ENCODE results near the gene ALOX15B.
A peak's percentile ranks its signal among the peaks of the same experiment; 100 is the strongest.
"Not testable (repeated sequence)": the region's sequence is repeated elsewhere in the genome, so short reads cannot be mapped to it uniquely, and the experiment has no call there.

Gene ALOX15B

DNA sequence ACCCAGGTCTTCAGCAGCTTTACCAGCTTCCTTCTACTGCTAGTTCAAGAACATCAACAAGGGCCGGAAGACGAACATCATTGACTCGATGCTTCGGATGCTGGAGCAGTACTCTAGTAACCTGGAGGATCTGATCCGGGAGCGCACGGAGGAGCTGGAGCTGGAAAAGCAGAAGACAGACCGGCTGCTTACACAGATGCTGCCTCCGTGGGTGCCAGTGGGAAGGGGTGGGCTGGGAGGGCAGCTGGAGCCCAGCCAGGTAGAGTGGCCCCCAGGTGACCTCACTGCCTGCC, 24.4 kb upstream of the ALOX15B start:
- DNase-seq = no peak

DNA sequence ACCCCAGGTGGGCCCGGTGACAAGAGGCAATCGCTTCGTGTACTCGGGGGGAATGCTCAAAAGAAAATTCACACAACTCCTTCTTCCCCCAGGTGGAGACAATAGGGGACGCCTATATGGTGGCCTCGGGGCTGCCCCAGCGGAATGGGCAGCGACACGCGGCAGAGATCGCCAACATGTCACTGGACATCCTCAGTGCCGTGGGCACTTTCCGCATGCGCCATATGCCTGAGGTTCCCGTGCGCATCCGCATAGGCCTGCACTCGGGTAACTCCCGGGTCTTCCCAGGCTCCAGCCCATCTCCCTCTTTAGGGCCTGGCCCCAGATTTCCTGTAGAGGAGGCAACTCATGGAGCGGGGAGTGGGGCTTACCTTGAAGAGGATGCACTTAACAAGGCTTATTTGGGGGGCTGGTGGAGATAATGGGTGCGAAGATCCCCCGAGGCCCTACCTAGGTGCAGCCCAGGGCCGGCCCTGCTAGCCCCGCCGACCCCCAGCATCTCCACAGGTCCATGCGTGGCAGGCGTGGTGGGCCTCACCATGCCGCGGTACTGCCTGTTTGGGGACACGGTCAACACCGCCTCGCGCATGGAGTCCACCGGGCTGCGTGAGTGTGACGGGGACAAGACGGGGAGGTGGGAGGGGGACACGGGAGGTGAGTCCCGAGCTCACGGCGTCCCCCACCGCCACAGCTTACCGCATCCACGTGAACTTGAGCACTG, 23.5 kb upstream of the ALOX15B start:
- DNase-seq = no peak

DNA sequence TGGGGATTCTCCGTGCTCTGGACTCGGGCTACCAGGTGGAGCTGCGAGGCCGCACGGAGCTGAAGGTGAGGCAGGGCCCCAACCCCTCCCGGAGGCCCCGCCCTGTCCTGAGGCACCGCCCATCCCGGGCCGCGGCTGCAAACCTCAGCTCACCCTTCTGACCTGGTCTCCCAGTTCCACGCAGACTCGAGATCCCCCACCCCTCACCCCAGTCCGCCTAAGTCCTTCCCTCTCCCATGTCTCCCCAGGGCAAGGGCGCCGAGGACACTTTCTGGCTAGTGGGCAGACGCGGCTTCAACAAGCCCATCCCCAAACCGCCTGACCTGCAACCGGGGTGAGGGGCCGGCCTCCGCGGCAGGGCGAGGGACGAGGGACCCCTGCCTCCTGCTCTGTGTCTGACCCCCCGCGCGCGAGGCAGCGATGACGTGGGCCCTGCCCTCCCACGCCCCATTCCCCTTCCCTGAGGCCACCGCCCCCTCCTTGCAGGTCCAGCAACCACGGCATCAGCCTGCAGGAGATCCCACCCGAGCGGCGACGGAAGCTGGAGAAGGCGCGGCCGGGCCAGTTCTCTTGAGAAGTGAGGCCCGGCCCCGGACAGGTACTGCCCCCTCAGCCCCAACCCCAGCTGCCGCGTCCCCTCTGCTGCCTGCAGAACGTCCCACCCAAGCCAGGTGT, 22.8 kb upstream of the ALOX15B start:
- DNase-seq = no peak

DNA sequence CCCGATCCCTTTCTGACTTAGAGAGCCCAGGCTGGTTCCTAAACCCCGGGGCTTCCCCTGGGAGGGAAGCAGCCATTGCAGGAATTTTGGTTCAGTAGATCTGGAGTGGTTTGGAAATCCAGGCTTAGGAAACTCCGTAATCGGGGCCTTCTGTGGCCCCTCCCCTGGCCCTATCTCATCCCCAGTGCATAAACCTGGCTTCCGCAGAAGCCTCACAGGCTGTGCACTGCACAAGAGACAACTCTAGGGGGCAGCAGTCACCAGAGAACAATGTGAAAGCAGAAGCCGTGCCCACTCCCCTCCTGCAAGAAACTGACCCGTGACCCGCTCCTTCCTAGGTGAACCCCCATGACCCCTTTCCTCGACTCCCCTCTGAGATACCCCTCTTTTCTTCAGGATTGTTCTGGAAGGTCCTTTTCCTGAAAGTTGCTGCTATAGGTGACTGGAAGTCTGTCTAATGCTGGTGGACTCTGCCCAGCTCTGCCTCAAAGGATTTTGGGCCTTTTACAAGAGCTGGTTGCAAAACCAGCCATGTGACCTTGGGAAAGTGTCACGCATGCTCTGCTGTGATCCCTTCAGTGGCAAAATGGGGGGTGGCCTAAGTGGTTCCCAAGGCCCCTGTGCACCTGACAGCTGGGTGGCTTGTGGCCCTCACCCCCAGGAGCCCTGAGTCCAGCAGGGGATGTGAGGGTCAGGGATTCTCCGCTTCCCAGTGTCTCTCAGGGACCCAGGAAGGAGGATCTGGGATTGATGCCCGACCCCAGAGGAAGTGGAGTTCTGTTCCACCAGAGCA, 22.0 kb upstream of the ALOX15B start:
- DNase-seq = peak; percentile 54

DNA sequence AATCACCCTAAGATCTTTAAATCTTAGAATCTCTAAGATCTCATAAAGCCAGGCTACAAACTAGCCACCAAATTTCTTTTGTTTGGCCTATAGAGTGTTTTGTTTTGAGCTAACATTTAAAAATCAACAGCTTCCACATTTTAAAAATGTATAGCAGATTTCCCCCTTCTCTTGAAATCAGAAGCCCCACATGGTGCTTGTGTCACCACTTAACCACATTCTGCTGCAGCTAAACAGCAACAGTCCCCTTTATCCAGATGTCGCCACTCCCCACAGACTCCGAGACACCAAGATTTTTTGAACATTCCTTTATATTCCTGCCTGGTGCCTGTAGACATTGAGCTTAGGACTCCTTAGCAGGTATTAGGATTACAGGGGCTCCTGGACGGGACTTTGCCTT, 20.4 kb upstream of the ALOX15B start:
- no peak for DNase-seq

DNA sequence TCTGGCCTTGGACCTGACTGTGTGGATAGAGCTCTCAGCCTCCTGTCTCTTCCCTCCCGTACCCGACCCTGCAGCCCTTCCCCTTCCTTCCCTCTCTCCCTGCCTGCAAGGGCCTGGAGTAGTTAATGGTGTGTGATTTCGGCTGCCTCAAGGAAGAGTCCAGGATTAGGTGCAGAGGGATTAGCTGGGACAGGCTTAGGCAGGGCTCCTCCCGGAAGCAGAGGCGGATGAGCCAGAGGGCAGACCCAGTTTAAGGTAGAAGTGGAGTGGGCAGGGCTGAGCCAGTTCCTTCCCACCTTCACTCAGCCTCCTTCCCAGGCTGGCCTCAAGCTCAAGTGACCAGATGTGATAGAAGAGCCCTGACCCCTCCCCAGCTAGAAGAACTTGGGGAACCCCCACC, 19.7 kb upstream of the ALOX15B start:
- no peak for DNase-seq

DNA sequence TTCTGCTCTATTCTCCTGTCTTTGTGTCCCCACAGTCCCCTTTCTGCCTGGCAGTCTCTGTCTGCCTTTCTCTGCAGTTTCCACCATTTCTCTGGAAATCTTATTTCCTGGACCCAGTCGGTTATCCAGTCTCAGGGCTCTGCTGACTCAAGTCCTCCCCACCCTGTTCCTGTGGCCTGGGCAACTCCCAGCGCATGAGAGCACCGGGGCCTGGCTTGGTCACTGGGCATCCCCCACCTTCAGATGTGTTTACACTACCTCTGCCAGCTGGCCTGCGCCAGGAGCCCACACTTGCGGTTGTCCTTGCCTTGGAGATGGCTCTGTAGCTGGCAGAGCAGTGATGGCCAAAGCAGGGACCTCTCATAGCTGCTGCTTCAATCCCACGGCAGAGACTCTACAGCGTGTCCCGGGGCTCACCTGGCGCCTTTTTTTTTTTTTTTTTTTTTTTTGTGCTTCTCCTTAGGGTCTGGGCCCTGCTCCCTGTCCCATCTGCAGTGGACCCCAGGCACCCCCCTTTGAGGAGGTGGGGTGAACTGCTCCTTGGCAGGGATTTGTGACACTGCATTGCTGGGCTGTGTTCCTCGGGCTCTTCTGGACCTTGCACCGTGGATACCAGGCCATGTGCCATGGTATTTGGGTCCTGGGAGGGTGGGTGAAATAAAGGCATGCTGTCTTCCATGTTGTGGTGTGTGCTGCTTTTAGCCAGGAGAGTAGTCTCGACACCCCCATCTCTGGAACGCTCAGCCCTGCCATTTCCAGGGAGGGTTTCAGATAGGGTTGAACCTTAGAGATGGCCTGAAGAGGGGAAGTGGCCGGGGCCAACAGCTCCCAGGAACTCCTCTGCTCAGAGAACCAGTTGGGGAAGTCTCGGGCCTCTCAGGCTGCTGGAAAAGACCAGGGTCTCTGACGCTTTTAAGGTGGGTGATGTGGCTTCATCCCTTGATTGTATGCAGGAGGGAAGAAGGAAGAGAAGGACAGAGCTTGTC, 18.9 kb upstream of the ALOX15B start:
- DNase-seq = no peak

DNA sequence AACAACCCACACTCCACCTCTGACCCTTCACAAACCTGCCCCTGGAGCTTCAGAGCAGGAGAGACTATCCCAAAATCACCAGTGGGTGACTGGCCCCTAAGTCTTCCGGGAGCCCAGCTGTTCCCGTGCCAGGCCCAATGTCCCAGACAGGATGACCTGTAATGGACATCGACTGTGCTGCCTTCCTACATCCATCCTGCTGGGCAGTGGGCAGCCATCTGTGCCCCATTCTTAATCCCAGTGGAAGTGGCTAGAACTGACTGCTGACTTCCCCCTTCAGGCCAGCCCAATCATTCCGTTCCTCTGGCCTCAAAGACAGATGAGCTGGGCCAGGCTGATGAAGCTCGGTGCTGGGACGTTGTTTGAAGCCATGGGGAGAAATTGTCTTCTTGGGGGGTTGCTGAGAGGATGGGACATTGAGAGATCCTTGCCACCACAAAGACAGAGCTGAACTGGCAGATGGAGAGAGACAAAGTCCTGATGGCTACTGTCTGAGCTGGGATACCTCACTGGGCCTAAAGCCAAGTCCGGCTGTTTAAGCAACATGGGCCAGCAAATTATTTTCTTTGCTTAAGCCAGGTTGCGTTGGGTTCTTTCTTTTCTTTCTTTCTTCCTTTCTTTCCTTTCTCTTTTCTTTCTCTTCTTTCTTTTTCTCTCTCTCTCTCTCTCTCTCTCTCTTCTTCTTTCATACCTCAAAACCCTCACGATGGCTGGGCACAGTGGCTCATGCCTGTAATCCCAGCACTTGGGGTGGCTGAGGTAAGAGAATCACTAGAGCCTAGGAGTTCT, 17.9 kb upstream of the ALOX15B start:
- no peak for DNase-seq

DNA sequence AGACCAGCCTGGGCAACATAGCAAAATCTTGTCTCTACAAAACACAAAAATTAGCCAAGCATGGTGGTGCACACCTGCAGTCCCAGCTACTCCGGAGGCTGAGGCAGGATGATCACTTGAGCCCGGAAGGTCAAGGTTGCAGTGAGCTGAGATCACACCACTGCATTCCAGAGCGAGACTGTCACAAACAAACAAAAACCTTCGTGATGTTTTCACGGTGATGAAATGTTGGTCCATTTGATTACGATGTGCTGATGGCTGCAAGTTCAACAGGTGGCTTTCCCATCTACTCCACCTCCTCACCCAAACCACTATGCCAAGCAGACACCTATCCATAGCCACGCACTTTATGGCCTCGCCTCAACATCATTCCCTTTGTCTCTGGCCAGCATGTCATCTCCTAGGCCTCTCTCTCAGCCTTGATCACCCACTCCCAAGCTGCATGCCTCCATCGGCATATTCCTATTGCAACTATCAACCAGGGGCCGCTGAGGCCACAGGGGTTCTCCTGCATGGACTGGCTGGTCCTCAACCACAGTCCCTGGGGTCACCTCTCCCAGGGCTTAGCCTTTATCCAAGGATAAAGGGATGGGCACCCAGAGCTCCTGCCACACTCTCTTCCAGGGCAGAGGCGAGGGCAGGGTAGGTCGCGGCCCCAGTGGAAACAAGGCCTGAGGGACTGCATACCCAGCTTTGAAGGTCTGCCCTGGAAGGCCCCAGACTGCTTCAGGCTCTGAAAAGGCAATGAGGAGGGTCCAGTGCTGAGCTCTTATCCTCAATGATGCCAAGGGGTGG, 17.1 kb upstream of the ALOX15B start:
- DNase-seq = no peak

DNA sequence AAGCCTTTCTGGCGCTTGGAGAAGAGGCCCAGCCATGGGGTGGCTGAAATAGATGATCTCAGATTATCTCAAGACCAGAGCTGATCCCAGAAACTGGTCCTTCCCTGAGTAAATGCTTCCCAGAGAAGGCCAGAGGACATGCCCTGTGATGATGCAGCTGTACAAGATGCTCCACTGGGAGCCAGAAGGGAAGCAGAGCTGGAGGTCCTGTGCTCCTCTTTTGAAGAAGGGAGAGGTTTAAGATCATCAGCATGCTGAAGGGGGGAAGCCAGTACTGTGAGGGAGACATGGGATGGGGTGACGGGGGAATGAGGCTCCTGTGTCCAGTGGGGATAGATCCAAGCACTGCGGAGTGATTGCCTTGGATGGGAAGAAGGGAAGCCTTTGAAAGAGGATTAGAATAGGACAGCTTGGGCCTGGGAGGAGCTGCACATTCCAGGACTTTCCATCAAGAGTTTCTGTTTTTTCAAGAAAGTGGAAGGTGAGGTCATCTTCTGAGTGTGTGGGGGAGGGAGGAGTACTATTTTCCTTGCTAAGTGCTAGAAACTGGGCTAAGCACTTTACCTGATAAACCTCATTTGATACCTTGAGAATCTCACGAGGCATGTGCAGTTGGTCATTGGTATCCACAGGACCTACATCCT, 16.4 kb upstream of the ALOX15B start:
- no peak for DNase-seq

DNA sequence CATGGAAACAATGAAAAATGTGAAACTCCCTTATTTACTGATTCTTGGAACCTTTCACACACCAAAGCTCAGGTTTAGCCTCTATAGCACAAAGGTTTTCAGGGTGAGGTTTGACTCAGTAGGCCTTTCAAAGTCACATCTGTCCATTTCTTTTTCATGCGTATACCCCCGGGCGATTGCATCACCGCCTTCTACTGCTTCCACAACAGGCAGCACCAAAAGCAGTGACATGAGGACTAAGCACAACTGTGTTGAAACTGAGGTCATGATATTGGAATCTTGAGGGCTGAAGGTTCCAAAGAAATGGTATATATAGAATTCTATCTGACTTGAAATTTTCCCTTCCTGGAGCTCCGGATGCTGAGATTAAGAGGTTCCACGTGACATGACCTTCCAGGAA, 14.7 kb upstream of the ALOX15B start:
- not testable (repeated sequence) for DNase-seq

DNA sequence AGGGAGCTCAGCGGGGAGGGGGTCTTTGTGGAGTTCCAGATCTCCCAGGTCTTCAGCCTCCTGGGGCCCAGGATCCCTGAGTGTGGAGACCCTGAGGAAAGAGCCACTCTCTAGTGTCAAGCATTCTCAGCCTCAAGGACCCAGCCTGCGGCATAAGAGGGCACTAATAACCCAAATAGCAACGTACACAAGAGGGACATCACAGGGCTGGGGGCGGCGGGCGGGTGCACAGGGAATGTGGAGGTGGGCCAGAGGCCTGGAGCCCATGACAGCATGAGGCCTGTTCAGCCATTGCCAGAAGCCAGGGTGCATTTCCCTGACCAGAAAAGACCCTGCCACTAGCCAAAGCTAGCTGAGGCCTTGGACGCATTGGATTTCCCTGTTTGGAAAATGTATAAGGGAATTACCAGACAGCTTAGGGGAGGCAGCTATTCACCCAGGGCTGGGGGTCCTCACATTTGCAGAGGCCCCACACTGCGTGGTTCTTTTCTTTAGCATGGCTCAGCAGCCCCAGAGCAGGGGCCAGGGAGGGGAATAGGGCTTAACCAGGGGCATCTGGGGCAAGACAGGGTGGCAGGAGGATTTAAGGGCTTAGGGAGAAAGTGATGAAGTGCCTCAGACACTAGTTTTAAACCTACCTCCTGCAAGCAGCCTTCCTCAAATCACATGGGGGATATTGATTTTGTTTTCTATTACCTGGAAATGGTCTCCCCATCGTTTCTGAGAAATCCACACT, 13.5 kb upstream of the ALOX15B start:
- DNase-seq = no peak

DNA sequence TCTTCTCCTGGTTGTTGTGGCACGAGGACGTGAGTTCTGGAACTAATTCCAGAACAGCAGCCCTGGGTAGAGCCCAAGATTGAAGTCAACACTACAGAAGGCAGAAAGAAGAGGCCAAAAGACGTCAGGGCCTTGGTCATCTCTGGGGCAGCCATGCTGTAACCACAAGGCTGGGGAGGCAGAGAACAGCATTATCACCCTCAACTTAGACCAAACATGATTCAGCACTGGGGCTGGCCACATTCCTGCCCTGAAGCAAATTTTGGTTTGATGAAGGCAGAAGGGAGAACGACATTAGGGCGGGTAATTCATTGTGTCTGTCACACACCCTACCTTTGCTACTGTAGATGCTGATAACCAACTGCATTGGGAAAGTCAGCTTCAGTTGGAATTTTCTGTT, 9.7 kb upstream of the ALOX15B start:
- no peak for DNase-seq

DNA sequence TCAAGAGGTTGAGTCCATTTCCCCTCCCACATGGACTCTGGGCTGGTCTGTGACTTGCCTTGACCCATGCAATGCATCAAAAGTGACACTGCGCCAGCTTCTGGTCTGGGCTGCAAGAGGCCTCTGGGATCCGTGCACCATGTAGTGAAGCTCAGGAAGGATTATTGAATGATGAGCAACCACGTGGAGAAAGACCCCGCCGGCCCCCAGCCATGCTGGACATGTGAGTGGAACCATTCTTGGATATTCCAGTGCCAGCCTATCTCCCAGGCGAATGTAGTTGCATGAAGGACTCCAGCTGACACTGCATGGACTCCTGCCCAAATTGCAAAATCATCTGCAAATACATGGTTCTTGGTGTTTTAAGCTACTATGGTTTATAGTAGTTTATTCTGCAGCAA, 7.6 kb upstream of the ALOX15B start:
- no peak for DNase-seq

DNA sequence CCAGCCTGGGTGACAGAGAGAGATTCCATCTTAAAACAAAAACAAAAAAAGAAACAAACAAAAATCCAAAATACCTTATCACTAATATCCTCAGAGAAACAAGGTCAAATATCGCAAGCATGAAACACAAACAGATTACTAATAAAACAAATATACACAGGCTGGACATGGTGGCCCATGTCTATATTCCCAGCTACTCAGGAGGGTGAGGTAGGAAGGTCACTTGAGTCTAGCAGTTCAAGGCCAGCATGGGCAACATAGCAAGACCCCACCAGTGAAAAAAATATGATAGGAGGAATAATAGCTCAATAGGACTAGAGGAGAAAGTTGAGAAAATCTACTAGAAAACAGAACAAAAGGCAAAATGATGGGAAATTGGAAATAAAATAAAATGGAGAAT, 6.9 kb upstream of the ALOX15B start:
- no peak for DNase-seq

DNA sequence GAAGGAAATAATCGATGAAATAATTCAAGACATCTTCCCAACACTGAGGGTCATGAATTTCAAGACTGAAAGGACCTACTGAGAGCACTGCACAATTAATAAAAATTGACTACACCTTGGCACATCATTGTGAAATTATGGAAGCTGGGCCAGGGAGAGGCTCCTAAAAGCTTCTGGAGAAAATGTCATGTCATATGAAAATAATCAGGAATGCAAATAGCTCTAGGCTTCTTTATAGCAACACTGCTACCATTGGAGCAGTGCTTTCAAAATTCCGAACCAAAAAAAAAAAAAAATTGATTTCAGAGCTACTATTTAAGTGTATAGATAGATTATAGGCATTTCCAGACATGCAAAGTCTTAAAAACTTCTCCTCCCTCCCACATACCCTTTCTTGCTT, 6.4 kb upstream of the ALOX15B start:
- no peak for DNase-seq

DNA sequence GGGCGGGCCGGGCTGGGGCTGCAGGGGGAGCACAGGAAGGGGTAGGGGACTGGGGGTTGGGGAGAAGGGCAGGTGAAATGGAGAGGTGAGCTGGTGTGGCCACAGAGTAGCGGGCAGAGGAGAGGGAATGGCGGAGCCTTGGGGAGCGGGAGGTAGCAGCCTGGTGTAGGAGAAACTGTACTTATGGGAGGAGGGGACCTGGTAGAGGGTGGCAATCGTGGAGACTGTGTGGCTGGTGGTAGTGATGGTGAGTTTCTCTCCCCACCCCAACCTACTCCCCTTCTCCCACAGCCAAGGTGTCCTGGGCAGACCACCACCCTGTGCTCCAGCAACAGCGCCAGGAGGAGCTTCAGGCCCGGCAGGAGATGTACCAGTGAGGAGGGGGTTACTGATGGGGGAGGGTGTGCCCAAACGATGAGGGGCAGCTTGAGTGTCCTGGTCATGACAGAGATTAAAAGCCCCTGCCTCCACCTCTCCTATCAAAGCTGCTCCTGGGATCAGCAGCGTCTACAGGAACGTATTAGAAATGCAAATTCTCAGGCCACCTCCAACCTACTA, 831 bp downstream of the ALOX15B start:
- no peak for DNase-seq

DNA sequence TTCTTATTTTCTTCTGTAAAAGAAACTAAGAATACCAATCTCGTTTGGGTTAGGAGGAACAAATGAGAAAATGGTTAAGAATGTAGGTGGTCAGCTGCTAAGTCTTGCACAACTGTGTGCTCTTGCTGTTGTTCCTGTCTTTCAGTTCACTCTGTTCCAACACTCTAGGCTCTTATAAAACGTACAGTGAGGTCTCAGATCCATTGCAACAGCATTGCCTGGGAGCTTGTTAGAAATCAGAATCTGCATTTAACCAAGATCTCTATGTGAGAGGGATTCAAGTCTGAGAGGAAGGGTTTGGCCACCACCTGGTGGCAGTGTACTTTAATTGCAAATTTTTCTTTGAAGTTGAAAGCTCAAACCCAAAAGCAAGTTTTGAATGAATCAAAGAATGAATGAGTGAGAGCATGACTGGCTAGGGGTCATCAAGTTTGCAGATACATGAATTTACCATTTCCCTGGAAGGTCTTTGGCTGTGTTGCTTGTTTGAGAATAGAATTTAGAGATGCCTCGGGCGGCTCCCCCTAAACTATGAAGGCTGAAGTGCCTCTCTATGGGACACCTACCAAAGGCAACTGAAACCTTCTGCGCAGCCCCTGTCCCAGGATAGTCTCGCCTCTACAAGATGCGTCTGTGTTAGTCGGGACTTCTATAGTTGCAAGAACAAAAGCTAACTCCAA, 2.5 kb downstream of the ALOX15B start:
- DNase-seq = no peak

DNA sequence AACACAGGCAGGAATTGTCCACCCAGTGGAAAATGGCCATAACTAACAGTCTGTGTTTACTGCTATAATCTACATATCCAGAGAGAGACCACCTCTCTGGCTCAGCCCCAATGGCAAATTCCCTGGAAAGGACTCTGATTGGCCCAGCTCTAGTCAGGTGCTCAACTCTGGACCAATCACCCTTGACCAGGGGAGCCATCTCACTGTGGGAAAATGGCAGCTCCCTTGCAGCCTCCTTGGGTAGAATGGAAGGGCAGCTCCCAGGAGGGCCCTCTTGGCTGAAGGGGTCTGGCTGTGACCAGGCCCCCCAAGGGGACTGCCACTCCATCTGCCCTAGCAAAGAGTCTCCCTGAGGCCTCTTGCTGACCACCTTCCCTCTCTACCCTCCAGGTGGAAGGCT, 3.1 kb downstream of the ALOX15B start:
- no peak for DNase-seq

All from activated CD4-positive, CD25-positive, alpha-beta regulatory T cell treated with anti-CD3 and anti-CD28 coated beads, Interleukin-2, amount 50 U/mL, for 72 hours (primary cell).